Transverse colon (tissue), 4 donors: ENCODE data around the gene TSPAN5. TPM values are rescaled to one million over a fixed set of nuclear protein-coding genes. Genes with fewer than 3 reads are reported as not detected.

Experiments
- DNase-seq: peaks from one replicate; pipeline ENCODE4 v3.0.0-alpha.2; 2019
- H3K27ac ChIP-seq, 4 donors: fragments of 200-600 bp; sonication (generic); 2 replicates each; pipeline ENCODE4 v1.5.1; 2016 to 2018; ENCODE audit warnings: inconsistent platforms in 4 of 4
- H3K27me3 ChIP-seq: fragments of 200-600 bp; sonication (generic); 2 replicates; pipeline ENCODE4 v1.5.1; 2017; ENCODE audit warnings: inconsistent platforms
- H3K36me3 ChIP-seq, 4 donors: fragments of 200-600 bp; sonication (generic); 2 replicates each; pipeline ENCODE4 v1.5.1; 2017 to 2019; ENCODE audit warnings: inconsistent platforms in 4 of 4
- H3K4me1 ChIP-seq, 4 donors: fragments of 200-600 bp; sonication (generic); 2 replicates each; pipeline ENCODE4 v1.5.1; 2017 to 2020; ENCODE audit warnings: inconsistent platforms in 4 of 4
- H3K4me3 ChIP-seq, 4 donors: fragments of 200-600 bp; sonication (generic); 1 replicate in 1 of 4; 2 replicates in 3 of 4; pipeline versions ENCODE4 v1.5.1 to v1.6.1; 2017 to 2019; ENCODE audit warnings: inconsistent platforms in 4 of 4
- H3K9me3 ChIP-seq, 2 donors: fragments of 200-600 bp; sonication (generic); 2 replicates each; pipeline ENCODE4 v1.5.1; 2017 to 2019; ENCODE audit warnings: inconsistent platforms in 2 of 2
- CTCF ChIP-seq, 5 experiments: fragments of 200-600 bp in 3 of 5; fragments of 450-650 bp in 2 of 5; sonication (generic) in 3 of 5; IDR thresholded peaks; 1 replicate in 2 of 5; 2 replicates in 3 of 5; pipeline ENCODE4 v1.5.1; 2016 to 2017; ENCODE audit warnings: antibody characterized with exemption in 5 of 5, inconsistent platforms in 3 of 5, mild to moderate bottlenecking in 2 of 5, moderate library complexity in 1 of 5
- EP300 ChIP-seq: sonication (generic); formaldehyde crosslinking; IDR thresholded peaks from one replicate; pipeline ENCODE4 v1.6.1; 2017; ENCODE audit warnings: antibody characterized with exemption, low read depth
- POLR2A ChIP-seq: fragments of 450-650 bp; IDR thresholded peaks from one replicate; pipeline ENCODE4 v1.6.1; 2016; ENCODE audit warnings: antibody characterized with exemption, mild to moderate bottlenecking, moderate library complexity
- POLR2AphosphoS5 ChIP-seq, 3 donors: sonication (generic); formaldehyde crosslinking; IDR thresholded peaks; one replicate each; pipeline ENCODE4 v1.6.1; 2016; ENCODE audit warnings: antibody characterized with exemption in 3 of 3
- WGBS, 2 donors: methylation state at CpG; one replicate each; pipeline ENCODE4 v1.1.5; 2018; ENCODE audit warnings: low coverage in 1 of 2; 5-methylcytosine and 5-hydroxymethylcytosine counted together
- in situ Hi-C, 4 donors: fragments of 200-750 bp; cut with MboI; loops; one replicate each; pipeline versions ENCODE4 v1.15.0 to v1.15.1; 2017; ENCODE audit warnings: low sequenced_read_pairs in 3 of 4, low pct_ligation_motif_present in 1 of 4, low pct_unique_long_range_greater_than_20kb in 1 of 4
- intact Hi-C: fragments of 100-400 bp; cut with DNase I; formaldehyde crosslinking; loops from one replicate; pipeline ENCODE4 v1.15.1; 2023; ENCODE audit warnings: low total_unique reads
- total RNA-seq, 4 donors: library from RNA; depleted of rRNA; stranded (reverse); fragments of >200 nt; gene quantifications; one replicate each; pipeline ENCODE4 v1.1.0, GENCODE V29; 2016

Gene TSPAN5
- total RNA-seq, 4 donors from 2014 or later = 1.1 to 9.6 (median 4.4) TPM

- DNase-seq = no peak
- TF ChIP-seq EP300 (no peak), CTCF (IDR thresholded peaks at IDR 0.05) (no peak), POLR2AphosphoS5 (IDR thresholded peaks at IDR 0.05) (no peak), POLR2A (no peak)
- intact Hi-C loops = no loop called here
- no peaks in the 10 kb centered on the region for H3K9me3 ChIP-seq
- in situ Hi-C loops = no loop called here
- WGBS, 2 donors = 94 to 100% methylated on average over 2 to 3 of the region's 3 CpGs
- H3K4me3 ChIP-seq = no peak overlapping the region
- H3K4me1 ChIP-seq = peaks cover 0 to 12% (median 2%) of the 10 kb centered on the region in 4 donors
- H3K27me3 ChIP-seq = no peaks in the 10 kb centered on the region
- H3K27ac ChIP-seq = no peak overlapping the region
- H3K36me3 ChIP-seq = no peaks in the 10 kb centered on the region
Observed at GRCh38 chr4:98614094-98614493, 44.3 kb downstream of the TSPAN5 start.

GRCh38 chr4:98613453-98614075 lies 44.8 kb downstream of the TSPAN5 start:
- H3K4me3 ChIP-seq = no peak overlapping the region
- DNase-seq = no peak
- WGBS, 2 donors = 70 to 80% methylated on average over 4 of the region's 4 CpGs
- no peaks in the 10 kb centered on the region for H3K27me3 ChIP-seq
- no peaks in the 10 kb centered on the region for H3K9me3 ChIP-seq
- TF ChIP-seq POLR2A = no peak
- in situ Hi-C loops = no loop called here
- no peaks in the 10 kb centered on the region for H3K36me3 ChIP-seq
- intact Hi-C loops = no loop called here
- H3K27ac ChIP-seq = no peak overlapping the region
- peaks cover 0 to 8% (median 2%) of the 10 kb centered on the region in 4 donors for H3K4me1 ChIP-seq

- H3K4me3 ChIP-seq = no peak overlapping the region
- TF ChIP-seq POLR2A (no peak), CTCF (IDR thresholded peaks at IDR 0.05) (no peak), EP300 (no peak), POLR2AphosphoS5 (IDR thresholded peaks at IDR 0.05) (no peak)
- H3K36me3 ChIP-seq = no peaks in the 10 kb centered on the region
- no peak overlapping the region for H3K27ac ChIP-seq
- no peaks in the 10 kb centered on the region for H3K9me3 ChIP-seq
- in situ Hi-C loops (no loop called here), intact Hi-C loops (no loop called here)
- no peaks in the 10 kb centered on the region for H3K27me3 ChIP-seq
- peaks cover 0 to 6% (median 2%) of the 10 kb centered on the region in 4 donors for H3K4me1 ChIP-seq
- DNase-seq = no peak
- 70 to 74% methylated on average over 11 of the region's 11 CpGs for WGBS, 2 donors
Observed at GRCh38 chr4:98612318-98613250, 45.8 kb downstream of the TSPAN5 start.

GRCh38 chr4:98611677-98612317 lies 46.6 kb downstream of the TSPAN5 start:
- intact Hi-C loops (no loop called here), in situ Hi-C loops (no loop called here)
- Histone ChIP-seq H3K27ac (no peak overlapping the region), H3K9me3 (no peaks in the 10 kb centered on the region), H3K4me3 (no peak overlapping the region), H3K36me3 (no peaks in the 10 kb centered on the region), H3K4me1 (peaks cover 0 to 6% (median 2%) of the 10 kb centered on the region in 4 donors), H3K27me3 (no peaks in the 10 kb centered on the region)
- no peak for DNase-seq
- TF ChIP-seq EP300 (no peak), CTCF (IDR thresholded peaks at IDR 0.05) (no peak), POLR2A (no peak), POLR2AphosphoS5 (IDR thresholded peaks at IDR 0.05) (no peak)
- 95 to 96% methylated on average over 3 to 6 of the region's 6 CpGs for WGBS, 2 donors
